Mesodermal cell (in vitro differentiated cells): ENCODE results near the gene CHSY3.

Experiments
- H3K27ac ChIP-seq: 2 replicates; pipeline ENCODE4 v1.7.0; 2013; ENCODE audit warnings: mild to moderate bottlenecking, low read depth, low read length, moderate library complexity; ENCODE audit not compliant: severe bottlenecking
- H3K36me3 ChIP-seq: 2 replicates; pipeline ENCODE4 v1.7.1; 2013; ENCODE audit warnings: mild to moderate bottlenecking, low read length, moderate library complexity; ENCODE audit not compliant: control insufficient read depth, insufficient read depth
- H3K4me1 ChIP-seq: one replicate; pipeline ENCODE4 v1.7.1; 2013; ENCODE audit warnings: mild to moderate bottlenecking, low read length; ENCODE audit not compliant: insufficient read depth, control insufficient read depth, poor library complexity, severe bottlenecking
- H3K4me3 ChIP-seq: 2 replicates; pipeline ENCODE4 v1.7.0; 2013; ENCODE audit warnings: low read length, control low read depth, mild to moderate bottlenecking; ENCODE audit not compliant: insufficient read depth, poor library complexity, severe bottlenecking; ENCODE audit errors: extremely low read depth
- H3K9me3 ChIP-seq: 2 replicates; pipeline ENCODE4 v1.7.1; 2013; ENCODE audit warnings: mild to moderate bottlenecking, low read length, moderate library complexity; ENCODE audit not compliant: control insufficient read depth
- WGBS, 2 experiments: methylation state at CpG; one replicate each; pipeline ENCODE4 v1.1.5; 2013; ENCODE audit warnings: missing lambda C conversion rate in 2 of 2; ENCODE audit not compliant: insufficient coverage in 2 of 2; 5-methylcytosine and 5-hydroxymethylcytosine counted together

CHSY3 gene

GRCh38 chr5:130111746-130112145 is 207.5 kb downstream of the CHSY3 start:
- no peaks in the 10 kb centered on the region for H3K4me1 ChIP-seq
- H3K27ac ChIP-seq = no peak overlapping the region
- H3K36me3 ChIP-seq = no peaks in the 10 kb centered on the region
- no peaks in the 10 kb centered on the region for H3K9me3 ChIP-seq
- no peak overlapping the region for H3K4me3 ChIP-seq
- WGBS, 2 experiments = 100% methylated on average over 1 of the region's 3 CpGs; no CpG with 5 or more reads in 1 of the 2 experiments

DNA sequence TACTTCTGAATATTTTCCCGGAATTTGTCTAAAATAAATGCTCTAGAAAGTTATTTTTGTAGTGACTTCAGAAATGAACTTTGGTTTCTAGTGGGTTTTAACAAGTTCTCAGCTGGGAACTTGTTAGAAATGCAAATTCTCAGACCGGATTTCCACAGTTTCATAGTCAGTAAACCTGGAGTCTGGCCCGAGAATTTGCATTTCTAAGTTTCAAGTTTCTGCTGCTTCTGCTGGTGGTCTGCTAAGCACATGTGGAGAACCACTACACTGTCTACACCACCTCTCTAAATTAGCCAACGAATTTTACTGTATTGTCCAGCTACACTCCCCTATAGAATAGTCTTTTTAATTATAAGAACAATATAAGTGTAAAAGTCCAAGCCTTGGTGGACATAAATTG is 208.0 kb downstream of the CHSY3 start:
- no peak overlapping the region for H3K27ac ChIP-seq
- no peaks in the 10 kb centered on the region for H3K9me3 ChIP-seq
- H3K4me1 ChIP-seq = no peaks in the 10 kb centered on the region
- H3K4me3 ChIP-seq = no peak overlapping the region
- H3K36me3 ChIP-seq = no peaks in the 10 kb centered on the region
- 47 to 67% methylated on average over 2 of the region's 4 CpGs for WGBS, 2 experiments

DNA sequence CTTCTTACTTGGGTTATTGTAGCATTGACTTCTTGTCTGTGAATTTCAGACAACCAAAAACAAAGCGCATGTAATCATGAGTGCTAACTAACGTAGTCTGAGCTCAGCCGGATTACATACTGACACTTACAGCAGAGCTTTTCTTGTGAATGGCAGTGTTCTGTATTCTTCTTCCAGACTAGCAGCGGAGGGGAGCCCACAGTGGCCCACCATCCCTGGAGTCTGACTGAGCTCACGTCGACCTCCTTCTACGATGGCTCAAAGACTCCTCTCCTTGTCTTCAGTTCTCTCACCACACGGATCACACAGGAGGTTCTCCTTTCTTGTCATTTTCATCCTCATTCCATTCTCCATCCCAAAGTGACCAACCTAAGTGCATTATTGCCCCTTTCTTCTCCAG is 211.4 kb downstream of the CHSY3 start:
- H3K4me3 ChIP-seq = no peak overlapping the region
- H3K4me1 ChIP-seq = no peaks in the 10 kb centered on the region
- WGBS, 2 experiments = 85 to 86% methylated on average over 7 to 8 of the region's 8 CpGs
- no peaks in the 10 kb centered on the region for H3K36me3 ChIP-seq
- H3K9me3 ChIP-seq = no peaks in the 10 kb centered on the region
- no peak overlapping the region for H3K27ac ChIP-seq

DNA sequence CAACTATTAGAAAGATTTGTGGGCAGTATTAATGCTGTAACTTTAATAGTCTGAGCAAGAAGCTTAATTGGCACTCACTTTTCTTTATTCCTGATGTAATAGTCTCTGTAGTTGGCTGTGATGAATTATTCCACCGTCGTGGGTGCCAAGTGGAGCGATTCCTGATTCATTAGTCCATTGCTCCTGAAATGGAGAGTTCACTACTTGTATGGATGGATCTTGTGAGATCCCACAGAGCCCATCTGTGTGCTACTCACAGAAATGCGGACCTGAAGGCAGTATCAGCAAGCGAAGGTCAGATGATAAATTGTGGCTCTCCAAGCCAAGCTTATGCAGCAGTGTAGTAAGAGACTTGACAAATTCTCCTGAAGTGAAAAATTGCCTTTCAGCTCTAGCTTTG is 212.2 kb downstream of the CHSY3 start:
- Histone ChIP-seq H3K36me3 (no peaks in the 10 kb centered on the region), H3K4me1 (no peaks in the 10 kb centered on the region), H3K9me3 (no peaks in the 10 kb centered on the region), H3K4me3 (no peak overlapping the region), H3K27ac (no peak overlapping the region)
- WGBS, 2 experiments = 96 to 97% methylated on average over 4 to 5 of the region's 5 CpGs

- Histone ChIP-seq H3K9me3 (no peaks in the 10 kb centered on the region), H3K36me3 (no peaks in the 10 kb centered on the region), H3K4me3 (no peak overlapping the region), H3K4me1 (no peaks in the 10 kb centered on the region), H3K27ac (no peak overlapping the region)
- 88 to 100% methylated on average over 1 of the region's 1 CpG for WGBS, 2 experiments
These were observed 212.7 kb downstream of the CHSY3 start for GRCh38 chr5:130116972-130117371.

DNA sequence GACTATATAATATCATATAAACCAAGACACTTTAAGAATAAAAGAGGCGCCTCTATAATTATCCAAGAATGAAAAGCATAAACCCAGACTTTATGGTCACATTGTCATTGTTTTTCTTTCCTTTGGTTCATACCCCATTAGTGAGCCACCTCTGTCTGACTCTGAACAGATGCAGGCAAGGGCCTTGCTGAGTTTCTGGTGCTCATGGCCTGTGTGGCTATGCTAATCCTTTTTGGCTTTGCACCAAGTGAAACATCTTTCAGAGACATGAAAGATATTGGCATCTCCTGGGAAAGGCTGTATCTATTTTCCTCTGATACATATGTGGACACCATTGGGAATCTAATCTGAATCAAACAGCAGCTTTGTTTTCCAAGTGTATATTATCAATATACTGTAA is 222.5 kb downstream of the CHSY3 start:
- Histone ChIP-seq H3K4me3 (no peak overlapping the region), H3K9me3 (no peaks in the 10 kb centered on the region), H3K36me3 (no peaks in the 10 kb centered on the region), H3K4me1 (no peaks in the 10 kb centered on the region), H3K27ac (no peak overlapping the region)
- 86 to 100% methylated on average over 1 of the region's 1 CpG for whole genome bisulfite sequencing, 2 experiments

- WGBS, 2 experiments = no CpG with 5 or more reads among the region's 2 CpGs
- Histone ChIP-seq H3K36me3 (no peaks in the 10 kb centered on the region), H3K9me3 (no peaks in the 10 kb centered on the region), H3K27ac (no peak overlapping the region), H3K4me3 (no peak overlapping the region), H3K4me1 (peaks cover 9% of the 10 kb centered on the region)
These were observed 231.2 kb downstream of the CHSY3 start for GRCh38 chr5:130135506-130135905.

- H3K36me3 ChIP-seq = no peaks in the 10 kb centered on the region
- no peak overlapping the region for H3K27ac ChIP-seq
- no peak overlapping the region for H3K4me3 ChIP-seq
- no peaks in the 10 kb centered on the region for H3K9me3 ChIP-seq
- H3K4me1 ChIP-seq = peaks cover 9% of the 10 kb centered on the region
These were observed 232.0 kb downstream of the CHSY3 start for GRCh38 chr5:130136300-130136699.

DNA sequence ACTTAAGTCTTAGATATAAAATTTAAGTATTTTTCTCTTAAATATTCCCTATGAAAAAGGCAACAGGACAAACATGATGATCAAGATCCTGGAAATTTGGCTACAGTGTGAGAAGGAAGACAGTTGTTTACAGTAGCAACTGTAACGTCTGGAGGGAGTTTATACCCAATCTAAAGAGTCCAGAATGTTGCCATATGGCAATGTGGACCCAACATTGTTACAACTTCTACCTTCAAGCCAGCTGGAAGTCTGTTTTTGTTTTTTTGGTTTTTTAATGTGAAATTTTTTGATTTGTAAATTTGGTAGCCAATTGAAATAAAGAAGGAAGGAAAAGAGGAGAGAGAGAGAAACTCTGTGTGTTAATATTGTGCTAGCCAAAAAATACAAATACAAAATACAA is 233.4 kb downstream of the CHSY3 start:
- no peaks in the 10 kb centered on the region for H3K9me3 ChIP-seq
- H3K27ac ChIP-seq = no peak overlapping the region
- WGBS, 2 experiments = 100% methylated on average over 1 of the region's 1 CpG; no CpG with 5 or more reads in 1 of the 2 experiments
- H3K36me3 ChIP-seq = no peaks in the 10 kb centered on the region
- H3K4me1 ChIP-seq = peaks cover 9% of the 10 kb centered on the region
- no peak overlapping the region for H3K4me3 ChIP-seq

DNA sequence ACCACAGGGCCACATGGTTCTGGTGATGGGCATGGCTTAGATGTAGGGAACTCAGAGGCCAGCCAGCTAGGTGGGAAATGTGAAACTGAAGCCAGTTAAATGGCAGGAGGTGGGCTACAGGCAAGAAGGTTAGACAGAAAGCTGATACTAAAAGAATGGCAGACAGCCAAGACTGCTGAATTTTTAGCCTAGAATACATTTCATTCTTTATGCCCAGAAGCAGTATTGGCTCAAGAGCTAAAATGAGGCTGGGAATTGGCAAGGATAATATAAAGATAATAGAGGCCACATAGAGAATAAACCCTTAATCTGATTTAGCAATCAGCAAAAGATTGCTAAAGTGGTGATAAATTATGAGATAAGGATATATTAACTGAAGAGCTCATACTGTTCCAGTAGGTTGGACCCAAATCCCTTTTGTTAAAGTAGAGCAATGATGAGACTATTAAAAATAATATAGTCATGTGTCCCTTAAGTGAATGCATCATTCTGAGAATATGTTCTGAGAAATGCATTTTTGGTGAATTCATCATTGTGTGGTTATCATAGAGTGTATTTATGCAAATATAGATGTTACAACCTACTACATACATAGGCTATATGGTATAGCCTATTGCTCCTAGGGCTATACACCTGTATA is 234.3 kb downstream of the CHSY3 start:
- Histone ChIP-seq H3K4me1 (peaks cover 9% of the 10 kb centered on the region), H3K36me3 (no peaks in the 10 kb centered on the region), H3K9me3 (no peaks in the 10 kb centered on the region), H3K4me3 (no peak overlapping the region), H3K27ac (no peak overlapping the region)

GRCh38 chr5:130141659-130142320 is 237.5 kb downstream of the CHSY3 start:
- Histone ChIP-seq H3K4me3 (no peak overlapping the region), H3K36me3 (no peaks in the 10 kb centered on the region), H3K9me3 (peaks cover 2% of the 10 kb centered on the region), H3K4me1 (no peaks in the 10 kb centered on the region), H3K27ac (no peak overlapping the region)
- 100% methylated on average over 1 to 2 of the region's 3 CpGs for WGBS, 2 experiments
